Naive thymus-derived CD8-positive, alpha-beta T cell (primary cell): ENCODE results near the gene FAM228A. TPM values are rescaled to one million over a fixed set of nuclear protein-coding genes. Genes with fewer than 3 reads are reported as not detected.
A peak's percentile ranks its signal among the peaks of the same experiment; 100 is the strongest.

Experiments
- ATAC-seq, 2 donors: fragments of 150-1000 bp; cut with Tn5 transposase in 1 of 2; sonication (Bioruptor Pico), chemical (Tn5 transposase) in 1 of 2; 1 replicate in 1 of 2; 2 replicates in 1 of 2; pipeline ENCODE4 v1.10.0; 2021; ENCODE audit warnings: mild to moderate bottlenecking in 2 of 2, moderate library complexity in 2 of 2
- POLR2A ChIA-PET: fragments of 350-600 bp; sonication (Branson Sonifier 250); formaldehyde crosslinking; loops from one replicate; lab custom pipeline; 2021; ENCODE audit warnings: antibody characterized with exemption; lab: Charles Lee
- DNase-seq, 10 donors: peaks; one replicate each; pipeline versions ENCODE4 v3.0.0 to v3.0.0-alpha.2; 2020 to 2022
- H3K27ac Mint-ChIP-seq, 10 donors: one replicate each; pipeline ENCODE4 v1.8.0; 2020 to 2022; ENCODE audit warnings: mild to moderate bottlenecking in 10 of 10, mixed read lengths in 10 of 10, moderate library complexity in 4 of 10, inconsistent platforms in 1 of 10
- H3K27me3 Mint-ChIP-seq, 5 donors: one replicate each; pipeline ENCODE4 v1.8.0; 2021 to 2022; ENCODE audit warnings: mixed read lengths in 5 of 5
- H3K36me3 Mint-ChIP-seq, 3 donors: one replicate each; pipeline ENCODE4 v1.8.0; 2020 to 2022; ENCODE audit warnings: mixed read lengths in 3 of 3, mild to moderate bottlenecking in 2 of 3, inconsistent platforms in 1 of 3
- H3K4me1 Mint-ChIP-seq, 4 donors: one replicate each; pipeline ENCODE4 v1.8.0; 2021 to 2022; ENCODE audit warnings: mixed read lengths in 4 of 4
- H3K4me3 Mint-ChIP-seq, 10 donors: one replicate each; pipeline ENCODE4 v1.8.0; 2020 to 2022; ENCODE audit warnings: mild to moderate bottlenecking in 10 of 10, mixed read lengths in 10 of 10, moderate library complexity in 6 of 10, inconsistent platforms in 1 of 10
- H3K9me3 Mint-ChIP-seq, 9 donors: one replicate each; pipeline ENCODE4 v1.8.0; 2020 to 2022; ENCODE audit warnings: mixed read lengths in 9 of 9, mild to moderate bottlenecking in 3 of 9, inconsistent platforms in 1 of 9, moderate library complexity in 1 of 9
- polyA plus RNA-seq, 3 donors: library from polyadenylated mRNA; unstranded; fragments of 300-500 nt; fragmentation: Illumina TruSeq; gene quantifications; one replicate each; pipeline ENCODE4 v1.2.3, GENCODE V29; 2021
- total RNA-seq, 8 experiments: library from RNA in 2 of 8; stranded (reverse) in 2 of 8; gene quantifications; one replicate each; pipeline ENCODE4 v1.2.3 and lab custom pipeline; 2021 to 2026

The FAM228A gene
- total and polyA plus RNA-seq, 5 experiments from 2014 or later: 0.14 to 1.2 (median 0.26) TPM; not detected in 2

DNA sequence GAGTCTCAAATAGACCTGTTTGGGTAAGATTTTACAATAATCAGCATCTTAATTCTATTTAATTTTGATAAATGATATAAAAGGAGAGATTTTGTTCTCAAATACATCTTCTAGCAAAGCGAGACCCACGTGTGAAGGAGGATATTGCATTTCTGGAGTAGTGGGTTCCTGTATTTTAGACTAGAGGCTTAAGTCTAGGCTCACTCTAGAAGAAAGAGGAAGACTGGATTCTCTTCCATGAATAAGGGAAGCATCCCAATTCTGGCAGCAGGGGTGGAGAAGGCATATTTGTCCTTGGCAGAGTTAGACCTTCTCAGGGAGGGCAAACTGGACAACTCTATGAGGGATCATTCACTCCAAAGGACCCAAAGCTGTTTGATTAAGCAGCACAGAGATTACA is 11.3 kb upstream of the FAM228A start:
- peaks cover 5 to 24% (median 22%) of the 10 kb centered on the region in 3 donors for H3K36me3 Mint-ChIP-seq
- peaks cover 0 to 3% (median 2%) of the 10 kb centered on the region in 4 donors for H3K4me1 Mint-ChIP-seq
- no peak overlapping the region for H3K4me3 Mint-ChIP-seq
- peaks cover 0 to 3% (median 0%) of the 10 kb centered on the region in 5 donors for H3K27me3 Mint-ChIP-seq
- H3K27ac Mint-ChIP-seq: no peak overlapping the region
- ATAC-seq (no peak), DNase-seq (no peak)
- peaks cover 0 to 9% (median 0%) of the 10 kb centered on the region in 9 donors for H3K9me3 Mint-ChIP-seq
- POLR2A ChIA-PET: no interaction called here

GRCh38 chr2:24164416-24164973 is 10.4 kb upstream of the FAM228A start:
- Mint-ChIP-seq H3K36me3 (peaks cover 0 to 20% (median 20%) of the 10 kb centered on the region in 3 donors), H3K4me1 (peaks cover 0 to 3% (median 2%) of the 10 kb centered on the region in 4 donors), H3K4me3 (no peak overlapping the region), H3K9me3 (peaks cover 0 to 9% (median 0%) of the 10 kb centered on the region in 9 donors), H3K27me3 (peaks cover 0 to 3% (median 0%) of the 10 kb centered on the region in 5 donors), H3K27ac (no peak overlapping the region)
- ATAC-seq (peak; percentile 64 to 80), DNase-seq (peak in 9 of 10 donors; percentile 6 to 49 (median 25))
- POLR2A ChIA-PET: no interaction called here

DNA sequence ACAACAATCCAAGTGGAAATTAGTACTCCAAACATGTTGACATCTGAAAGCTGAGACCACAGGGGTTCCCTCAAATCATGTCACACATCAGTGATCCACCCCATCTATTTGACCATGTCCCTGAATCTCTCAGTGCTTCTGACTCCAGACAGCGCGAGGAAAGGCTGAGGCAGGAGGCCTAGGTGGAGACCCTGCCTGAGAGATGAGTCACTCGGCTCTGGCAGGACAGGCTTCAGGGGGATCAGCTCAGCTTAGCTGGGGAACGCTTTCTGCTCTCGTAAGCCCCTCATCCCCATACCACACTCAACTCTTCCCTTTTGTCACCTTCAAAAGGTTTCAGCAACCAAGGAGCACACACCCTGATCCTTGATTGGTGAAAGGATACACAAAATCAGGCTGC is 5.8 kb upstream of the FAM228A start:
- no peak for ATAC-seq
- peaks cover 0 to 2% (median 0%) of the 10 kb centered on the region in 9 donors for H3K9me3 Mint-ChIP-seq
- H3K4me1 Mint-ChIP-seq: peaks cover 0 to 3% (median 1%) of the 10 kb centered on the region in 4 donors
- H3K27me3 Mint-ChIP-seq: peaks cover 3 to 12% (median 4%) of the 10 kb centered on the region in 5 donors
- no peak overlapping the region for H3K4me3 Mint-ChIP-seq
- H3K27ac Mint-ChIP-seq: no peak overlapping the region
- DNase-seq: no peak
- POLR2A ChIA-PET: no interaction called here
- H3K36me3 Mint-ChIP-seq: peaks cover 3 to 11% (median 7%) of the 10 kb centered on the region in 3 donors

DNA sequence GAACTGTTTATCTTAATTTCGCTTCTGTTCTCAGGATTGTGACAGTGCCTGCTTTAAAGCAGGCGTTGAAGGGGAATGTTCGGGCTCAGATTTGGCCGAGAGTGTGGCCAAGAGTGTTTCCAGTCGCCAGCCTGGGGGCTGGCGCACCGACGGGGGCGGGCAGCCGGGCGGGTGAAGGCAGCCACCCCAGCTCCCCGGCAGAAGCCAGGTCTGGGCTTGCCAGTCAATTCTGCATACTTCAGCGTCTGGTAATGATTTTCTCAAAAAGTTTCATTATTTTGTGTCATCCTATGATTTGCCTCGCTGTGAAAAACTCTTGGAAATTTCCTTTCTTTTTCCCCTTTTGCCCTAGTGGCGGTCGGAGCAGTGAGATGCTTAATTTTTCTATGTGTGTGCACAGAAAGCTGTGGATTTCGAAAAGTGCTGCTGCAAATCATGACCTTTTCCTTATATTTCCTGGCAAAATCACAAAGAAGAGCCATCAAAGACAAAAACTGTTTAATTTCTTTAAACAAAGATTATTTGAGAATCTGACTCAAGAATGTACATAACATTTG is 856 bp downstream of the FAM228A start:
- H3K9me3 Mint-ChIP-seq: peaks cover 0 to 2% (median 0%) of the 10 kb centered on the region in 9 donors
- POLR2A ChIA-PET: no interaction called here
- DNase-seq: no peak
- H3K4me1 Mint-ChIP-seq: no peaks in the 10 kb centered on the region
- ATAC-seq: no peak
- H3K27me3 Mint-ChIP-seq: peaks cover 2 to 16% (median 5%) of the 10 kb centered on the region in 5 donors
- H3K36me3 Mint-ChIP-seq: peaks cover 0 to 7% (median 6%) of the 10 kb centered on the region in 3 donors
- H3K27ac Mint-ChIP-seq: no peak overlapping the region
- no peak overlapping the region for H3K4me3 Mint-ChIP-seq

GRCh38 chr2:24176326-24176725 is 1.5 kb downstream of the FAM228A start:
- peaks cover 0 to 2% (median 0%) of the 10 kb centered on the region in 9 donors for H3K9me3 Mint-ChIP-seq

GRCh38 chr2:24179683-24180082 is 4.8 kb downstream of the FAM228A start:
- Mint-ChIP-seq H3K27ac (peak overlapping the region in 1 of 10 donors; percentile 7), H3K4me3 (no peak overlapping the region), H3K9me3 (no peaks in the 10 kb centered on the region), H3K36me3 (no peaks in the 10 kb centered on the region), H3K4me1 (no peaks in the 10 kb centered on the region), H3K27me3 (no peaks in the 10 kb centered on the region)
- DNase-seq (no peak), ATAC-seq (no peak)
- POLR2A ChIA-PET: no interaction called here

More at GRCh38 chr2:24176326-24176725, 1.5 kb downstream of the FAM228A start:
- ATAC-seq (no peak), DNase-seq (no peak)
- POLR2A ChIA-PET: no interaction called here
- Mint-ChIP-seq H3K36me3 (peaks cover 0 to 7% (median 6%) of the 10 kb centered on the region in 3 donors), H3K27ac (no peak overlapping the region), H3K4me1 (no peaks in the 10 kb centered on the region), H3K27me3 (peaks cover 2 to 16% (median 5%) of the 10 kb centered on the region in 5 donors), H3K4me3 (no peak overlapping the region)

DNA sequence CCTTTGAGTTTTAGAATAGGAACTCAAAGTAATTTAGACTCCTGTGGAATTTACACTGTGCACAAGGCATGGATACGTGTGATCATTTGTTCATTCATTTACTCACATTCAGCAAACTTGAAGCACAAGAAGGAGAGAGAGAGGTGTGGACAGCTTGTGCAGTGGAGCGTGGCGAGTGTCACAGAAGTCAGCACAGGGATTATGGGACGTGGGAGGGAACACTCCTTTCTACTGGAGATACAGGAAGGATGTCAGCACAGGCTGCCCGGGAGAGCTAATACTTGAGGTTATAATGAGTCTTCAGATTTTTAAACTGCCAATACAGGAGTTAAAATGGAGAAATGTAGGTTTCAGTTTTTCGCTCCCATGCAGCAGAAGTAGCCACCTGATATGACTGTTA is 7.0 kb downstream of the FAM228A start:
- H3K27me3 Mint-ChIP-seq: no peaks in the 10 kb centered on the region
- H3K9me3 Mint-ChIP-seq: peaks cover 0 to 1% (median 0%) of the 10 kb centered on the region in 9 donors
- H3K4me3 Mint-ChIP-seq: no peak overlapping the region
- no peaks in the 10 kb centered on the region for H3K36me3 Mint-ChIP-seq
- no peak overlapping the region for H3K27ac Mint-ChIP-seq
- no peaks in the 10 kb centered on the region for H3K4me1 Mint-ChIP-seq
- ATAC-seq: no peak
- no peak for DNase-seq
- POLR2A ChIA-PET: no interaction called here

DNA sequence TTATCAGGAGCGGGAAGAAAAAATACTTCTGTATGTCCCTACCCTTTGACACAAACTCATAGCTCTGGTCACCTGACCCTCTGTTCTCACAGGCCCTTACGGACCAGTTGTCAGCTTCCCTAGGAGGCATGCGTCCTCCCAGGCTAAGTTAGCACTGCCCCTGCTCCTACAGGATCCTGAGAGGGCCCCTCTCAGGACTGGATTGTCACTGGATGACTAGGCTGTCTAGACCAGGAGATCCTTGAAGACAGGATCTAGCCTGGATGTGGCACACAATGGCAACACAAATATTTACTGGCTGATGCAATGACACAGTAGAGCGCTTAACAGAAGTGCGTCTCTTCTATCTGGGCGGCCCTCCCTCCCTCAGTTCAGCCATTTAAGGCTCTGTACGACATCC is 7.7 kb downstream of the FAM228A start:
- Mint-ChIP-seq H3K36me3 (peaks cover 0 to 4% (median 0%) of the 10 kb centered on the region in 3 donors), H3K4me3 (no peak overlapping the region), H3K4me1 (no peaks in the 10 kb centered on the region), H3K27ac (no peak overlapping the region), H3K9me3 (peaks cover 0 to 3% (median 0%) of the 10 kb centered on the region in 9 donors), H3K27me3 (no peaks in the 10 kb centered on the region)
- ATAC-seq (no peak), DNase-seq (no peak)
- POLR2A ChIA-PET: no interaction called here

- peaks cover 0 to 9% (median 0%) of the 10 kb centered on the region in 9 donors for H3K9me3 Mint-ChIP-seq
- H3K27ac Mint-ChIP-seq: no peak overlapping the region
- no peaks in the 10 kb centered on the region for H3K27me3 Mint-ChIP-seq
- ATAC-seq: no peak
- POLR2A ChIA-PET: no interaction called here
- DNase-seq: no peak
- no peaks in the 10 kb centered on the region for H3K4me1 Mint-ChIP-seq
- peaks cover 0 to 9% (median 6%) of the 10 kb centered on the region in 3 donors for H3K36me3 Mint-ChIP-seq
- no peak overlapping the region for H3K4me3 Mint-ChIP-seq
These were observed 8.7 kb downstream of the FAM228A start for GRCh38 chr2:24183366-24184069.

- Mint-ChIP-seq H3K36me3 (peaks cover 0 to 15% (median 10%) of the 10 kb centered on the region in 3 donors), H3K4me3 (no peak overlapping the region), H3K27ac (no peak overlapping the region), H3K4me1 (no peaks in the 10 kb centered on the region), H3K9me3 (peaks cover 0 to 23% (median 4%) of the 10 kb centered on the region in 9 donors), H3K27me3 (peaks cover 0 to 10% (median 1%) of the 10 kb centered on the region in 5 donors)
- ATAC-seq (no peak), DNase-seq (no peak)
- POLR2A ChIA-PET: no interaction called here
These were observed 14.7 kb downstream of the FAM228A start for GRCh38 chr2:24189551-24189950.

DNA sequence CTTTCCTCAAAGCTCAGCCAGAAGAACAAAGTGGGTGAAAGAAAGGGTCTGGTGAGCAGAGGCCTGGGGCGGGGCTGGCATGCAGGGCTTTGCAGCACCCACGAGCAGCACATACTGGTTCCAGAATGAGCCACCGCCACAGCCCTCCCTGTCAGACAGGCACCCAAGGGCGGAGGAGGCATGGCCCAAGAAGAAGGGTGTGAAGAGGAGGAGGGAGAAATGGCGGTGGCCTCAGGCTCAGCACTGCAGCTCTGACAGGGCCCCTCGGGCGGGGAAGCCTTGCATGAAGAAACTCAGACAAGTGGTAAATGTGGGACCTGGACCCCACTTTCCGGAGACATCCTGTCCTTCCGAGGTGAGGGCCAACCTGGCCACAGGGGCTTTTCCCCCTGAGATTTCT is 15.7 kb downstream of the FAM228A start:
- H3K36me3 Mint-ChIP-seq: peaks cover 0 to 15% (median 10%) of the 10 kb centered on the region in 3 donors
- no peaks in the 10 kb centered on the region for H3K4me1 Mint-ChIP-seq
- H3K9me3 Mint-ChIP-seq: peaks cover 0 to 25% (median 6%) of the 10 kb centered on the region in 9 donors
- peaks cover 0 to 10% (median 1%) of the 10 kb centered on the region in 5 donors for H3K27me3 Mint-ChIP-seq
- DNase-seq (no peak), ATAC-seq (no peak)
- no peak overlapping the region for H3K4me3 Mint-ChIP-seq
- POLR2A ChIA-PET: no interaction called here
- peak overlapping the region in 1 of 10 donors; percentile 49 for H3K27ac Mint-ChIP-seq

DNA sequence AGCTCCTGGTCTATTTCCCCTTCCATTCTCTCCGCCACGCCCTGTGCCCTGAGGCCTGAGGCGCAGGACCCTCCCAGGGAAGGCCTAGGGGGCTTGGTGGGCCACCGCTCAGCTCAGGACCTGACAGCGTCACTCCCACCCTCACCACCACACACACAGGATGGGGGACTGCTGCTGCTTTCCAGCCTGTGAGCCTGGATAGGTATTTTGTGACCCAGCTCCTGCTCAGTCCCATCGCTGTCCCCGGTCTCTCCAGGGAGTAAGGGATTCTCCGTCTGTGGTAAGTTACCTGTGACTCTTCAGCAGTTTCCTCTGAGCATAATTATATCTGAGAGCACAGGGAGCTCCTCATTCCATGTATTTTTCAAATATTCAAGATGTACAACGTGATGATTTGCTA is 16.3 kb downstream of the FAM228A start:
- Mint-ChIP-seq H3K27ac (no peak overlapping the region), H3K9me3 (peaks cover 0 to 30% (median 7%) of the 10 kb centered on the region in 9 donors), H3K4me3 (no peak overlapping the region), H3K27me3 (peaks cover 0 to 10% (median 1%) of the 10 kb centered on the region in 5 donors), H3K36me3 (peaks cover under 1 to 15% (median 10%) of the 10 kb centered on the region in 3 donors), H3K4me1 (no peaks in the 10 kb centered on the region)
- DNase-seq (no peak), ATAC-seq (no peak)
- POLR2A ChIA-PET: no interaction called here

DNA sequence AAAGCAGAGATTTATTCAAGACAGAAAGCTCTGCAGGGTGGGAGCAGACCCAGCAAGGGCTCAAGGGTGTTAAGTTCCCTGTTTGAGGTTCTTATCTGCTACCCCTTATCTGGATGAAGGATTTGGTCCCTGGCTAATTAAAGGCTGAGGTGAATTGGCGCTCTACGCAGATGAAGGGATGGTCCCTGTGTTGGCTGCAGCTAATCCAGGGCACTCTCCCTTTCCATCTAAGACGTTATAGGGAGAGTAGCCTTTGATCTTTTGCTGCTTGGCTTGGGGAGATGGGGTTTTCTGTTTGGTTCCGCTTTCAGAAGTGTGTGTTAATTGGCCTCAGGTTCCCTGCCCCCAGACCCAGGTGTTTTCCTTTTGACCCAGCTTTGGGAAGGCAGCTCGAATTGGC is 17.0 kb downstream of the FAM228A start:
- Mint-ChIP-seq H3K27ac (no peak overlapping the region), H3K4me3 (no peak overlapping the region), H3K4me1 (no peaks in the 10 kb centered on the region), H3K9me3 (peaks cover 0 to 37% (median 7%) of the 10 kb centered on the region in 9 donors), H3K27me3 (peaks cover 0 to 10% (median 1%) of the 10 kb centered on the region in 5 donors), H3K36me3 (peaks cover 3 to 15% (median 11%) of the 10 kb centered on the region in 3 donors)
- DNase-seq (no peak), ATAC-seq (no peak)
- POLR2A ChIA-PET: no interaction called here
